ENCODE data around the gene UBR1.

UBR1 gene

GRCh38 chr15:43091859-43092258, 14.0 kb downstream of the UBR1 start:
- no peak for TF ChIP-seq CTCF (IDR thresholded peaks at IDR 0.05; ENCODE audit: low read length, missing control alignments)
- H3K4me3 ChIP-seq (replicated peaks; ENCODE audit: low read depth, low read length), result no peak overlapping the region
- no peak for DNase-seq (ENCODE audit: low read depth)

GRCh38 chr15:43086551-43086950, 19.3 kb downstream of the UBR1 start:
- no peak overlapping the region for H3K4me3 ChIP-seq (replicated peaks; ENCODE audit: low read depth, low read length)
- no peak for DNase-seq (ENCODE audit: low read depth)
- TF ChIP-seq CTCF (IDR thresholded peaks at IDR 0.05; ENCODE audit: low read length, missing control alignments), result no peak

DNA sequence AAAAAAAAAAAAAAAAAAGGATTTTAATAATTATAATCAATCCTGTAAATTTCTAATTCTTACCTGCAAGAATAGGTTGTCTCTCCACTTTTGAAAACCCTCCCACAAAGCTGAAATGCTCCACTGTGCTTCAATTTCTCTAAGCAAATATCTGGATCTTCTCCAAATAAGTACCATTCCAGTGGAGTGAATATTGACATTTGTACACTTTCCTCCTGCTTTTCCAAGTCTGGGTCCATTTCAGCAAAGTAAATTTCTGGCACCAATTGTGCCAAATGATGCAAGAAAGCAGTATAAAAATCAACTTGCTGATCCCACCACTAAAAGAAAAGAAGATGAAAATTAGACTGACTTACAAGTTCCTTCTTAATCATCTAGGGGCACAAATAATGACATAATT, 19.9 kb downstream of the UBR1 start:
- no peak for TF ChIP-seq CTCF (IDR thresholded peaks at IDR 0.05; ENCODE audit: low read length, missing control alignments)
- DNase-seq (ENCODE audit: low read depth), result peak; percentile 16

GRCh38 chr15:43082509-43082908, 23.3 kb downstream of the UBR1 start:
- H3K4me3 ChIP-seq (replicated peaks; ENCODE audit: low read depth, low read length), result no peak overlapping the region
- DNase-seq (ENCODE audit: low read depth), result no peak
- no peak for TF ChIP-seq CTCF (IDR thresholded peaks at IDR 0.05; ENCODE audit: low read length, missing control alignments)

More for the DNA sequence above, 19.9 kb downstream of the UBR1 start:
- no peak overlapping the region for H3K4me3 ChIP-seq (replicated peaks; ENCODE audit: low read depth, low read length)

GRCh38 chr15:43081283-43081682, 24.6 kb downstream of the UBR1 start:
- no peak for TF ChIP-seq CTCF (IDR thresholded peaks at IDR 0.05; ENCODE audit: low read length, missing control alignments)
- no peak for DNase-seq (ENCODE audit: low read depth)

GRCh38 chr15:43071451-43071850, 34.4 kb downstream of the UBR1 start:
- no peak for TF ChIP-seq CTCF (IDR thresholded peaks at IDR 0.05; ENCODE audit: low read length, missing control alignments)
- H3K4me3 ChIP-seq (replicated peaks; ENCODE audit: low read depth, low read length), result no peak overlapping the region
- DNase-seq (ENCODE audit: low read depth), result no peak

More at GRCh38 chr15:43081283-43081682, 24.6 kb downstream of the UBR1 start:
- no peak overlapping the region for H3K4me3 ChIP-seq (replicated peaks; ENCODE audit: low read depth, low read length)

DNA sequence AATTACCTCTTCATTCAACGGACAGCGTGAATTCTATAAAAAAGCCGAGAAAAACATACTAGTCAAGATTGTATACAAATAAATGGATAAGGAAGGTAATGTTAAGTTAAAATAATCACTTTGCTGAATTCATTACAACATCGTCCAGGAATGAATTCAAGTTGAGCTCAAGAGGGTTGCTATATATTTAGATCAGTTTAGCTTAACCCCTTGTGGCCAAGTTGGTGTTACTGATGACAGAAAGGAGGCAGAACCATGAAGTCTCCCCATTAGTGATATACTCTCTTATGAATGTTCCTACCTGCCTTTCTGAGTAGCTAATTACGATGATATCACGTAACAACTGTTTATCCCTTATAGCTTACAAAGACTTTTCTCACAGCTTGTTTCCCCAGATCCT, 34.9 kb downstream of the UBR1 start:
- no peak for DNase-seq (ENCODE audit: low read depth)
- no peak for TF ChIP-seq CTCF (IDR thresholded peaks at IDR 0.05; ENCODE audit: low read length, missing control alignments)
- H3K4me3 ChIP-seq (replicated peaks; ENCODE audit: low read depth, low read length), result no peak overlapping the region
